GM18507 (cell line): ENCODE results near the gene DUSP3.

Experiments used
- DNase-seq: peaks from one replicate; pipeline ENCODE4 v3.0.0; 2011; ENCODE audit warnings: low read depth; ENCODE audit not compliant: insufficient read length; ENCODE audit errors: extremely low spot score
- FAIRE-seq: peaks from 2 replicates; lab custom pipeline; 2011; peaks lifted over from hg19 to GRCh38; lab: Jason Lieb, UNC

Gene DUSP3

GRCh38 chr17:43750153-43750552, 28.6 kb downstream of the DUSP3 start:
- DNase-seq (no peak), FAIRE-seq (no peak)

- DNase-seq (no peak), FAIRE-seq (no peak)
These were observed 33.2 kb downstream of the DUSP3 start for GRCh38 chr17:43745541-43745940.

- DNase-seq: no peak
These were observed 37.1 kb downstream of the DUSP3 start for GRCh38 chr17:43741636-43742035.

GRCh38 chr17:43740541-43740940, 38.2 kb downstream of the DUSP3 start:
- no peak for FAIRE-seq
- no peak for DNase-seq

More at GRCh38 chr17:43741636-43742035, 37.1 kb downstream of the DUSP3 start:
- FAIRE-seq: no peak

GRCh38 chr17:43737722-43738121, 41.1 kb downstream of the DUSP3 start:
- FAIRE-seq (no peak), DNase-seq (no peak)

GRCh38 chr17:43736389-43736788, 42.4 kb downstream of the DUSP3 start:
- FAIRE-seq (no peak), DNase-seq (no peak)

GRCh38 chr17:43734376-43734775, 44.4 kb downstream of the DUSP3 start:
- FAIRE-seq (no peak), DNase-seq (no peak)

- DNase-seq: no peak
- no peak for FAIRE-seq
These were observed 44.8 kb downstream of the DUSP3 start for GRCh38 chr17:43733956-43734355.

- DNase-seq: no peak
- no peak for FAIRE-seq
These were observed 45.8 kb downstream of the DUSP3 start for GRCh38 chr17:43732958-43733357.

GRCh38 chr17:43728081-43728480, 50.7 kb downstream of the DUSP3 start:
- DNase-seq (no peak), FAIRE-seq (no peak)

GRCh38 chr17:43723697-43724359, 54.9 kb downstream of the DUSP3 start:
- FAIRE-seq (no peak), DNase-seq (no peak)

GRCh38 chr17:43722870-43723665, 55.7 kb downstream of the DUSP3 start:
- DNase-seq: no peak

GRCh38 chr17:43722269-43722619, 56.5 kb downstream of the DUSP3 start:
- DNase-seq (no peak), FAIRE-seq (no peak)

More at GRCh38 chr17:43722870-43723665, 55.7 kb downstream of the DUSP3 start:
- no peak for FAIRE-seq

- no peak for DNase-seq
- no peak for FAIRE-seq
These were observed 57.1 kb downstream of the DUSP3 start for GRCh38 chr17:43721537-43722268.

- peak; percentile 73 for DNase-seq
- FAIRE-seq: peak; percentile 85
These were observed 58.3 kb downstream of the DUSP3 start for GRCh38 chr17:43720311-43721060.

- FAIRE-seq (no peak), DNase-seq (no peak)
These were observed 59.2 kb downstream of the DUSP3 start for GRCh38 chr17:43719578-43719977.

- DNase-seq (no peak), FAIRE-seq (no peak)
These were observed 60.2 kb downstream of the DUSP3 start for GRCh38 chr17:43718544-43718943.

GRCh38 chr17:43717913-43718312, 60.9 kb downstream of the DUSP3 start:
- no peak for DNase-seq
- FAIRE-seq: no peak
